Neural cell (in vitro differentiated cells): ENCODE results near the gene QSOX2. TPM values are rescaled to one million over a fixed set of nuclear protein-coding genes. Genes with fewer than 3 reads are reported as not detected.

ENCODE experiments used
- H2AFZ ChIP-seq: fragments of 200-600, 300-800 bp; sonication (generic), shearing (Covaris generic); 2 replicates; pipeline ENCODE4 v1.6.0; 2014; ENCODE audit warnings: low read depth, mild to moderate bottlenecking, antibody characterized with exemption, low read length, moderate library complexity
- H3F3A ChIP-seq: fragments of 200-600 bp; shearing (Covaris generic); 2 replicates; pipeline ENCODE4 v1.6.1; 2016; ENCODE audit warnings: mild to moderate bottlenecking, moderate library complexity, mixed read lengths, antibody characterized with exemption, low read length; ENCODE audit not compliant: insufficient read depth, poor library complexity, severe bottlenecking
- H3K27ac ChIP-seq: fragments of 200-600, 300-800 bp; sonication (generic), shearing (Covaris generic); 2 replicates; pipeline ENCODE4 v1.5.1; 2014; ENCODE audit warnings: mild to moderate bottlenecking, low read length, moderate library complexity
- H3K27me3 ChIP-seq: fragments of 300-800, 200-600 bp; sonication (generic), shearing (Covaris generic); 2 replicates; pipeline ENCODE4 v1.6.0; 2014; ENCODE audit warnings: mild to moderate bottlenecking, low read depth, low read length, moderate library complexity; ENCODE audit not compliant: insufficient read depth
- H3K36me3 ChIP-seq: fragments of 300-800, 200-600 bp; sonication (generic), shearing (Covaris generic); 2 replicates; pipeline ENCODE4 v1.5.1; 2014; ENCODE audit warnings: mild to moderate bottlenecking, antibody characterized with exemption, low read length, moderate library complexity; ENCODE audit not compliant: insufficient read depth
- H3K4me2 ChIP-seq: fragments of 300-800, 200-600 bp; sonication (generic), shearing (Covaris generic); 2 replicates; pipeline ENCODE4 v1.6.0; 2014; ENCODE audit warnings: mild to moderate bottlenecking, low read length
- H3K4me3 ChIP-seq: fragments of 300-800, 200-600 bp; sonication (generic), shearing (Covaris generic); 2 replicates; pipeline ENCODE4 v1.5.1; 2014; ENCODE audit warnings: mild to moderate bottlenecking, low read length, moderate library complexity
- H3K79me2 ChIP-seq: fragments of 200-600 bp; shearing (Covaris generic); replicated peaks from 2 replicates; pipeline ENCODE4 v1.6.0; 2014; ENCODE audit warnings: mild to moderate bottlenecking, low read length, moderate library complexity; ENCODE audit not compliant: insufficient read depth
- H3K9ac ChIP-seq: fragments of 300-800, 200-600 bp; sonication (generic), shearing (Covaris generic); 2 replicates; pipeline ENCODE4 v1.6.1; 2016; ENCODE audit warnings: mild to moderate bottlenecking, low read length, mixed read lengths
- H3K9me2 ChIP-seq: fragments of 200-600 bp; shearing (Covaris generic); 2 replicates; pipeline ENCODE4 v1.6.1; 2016; ENCODE audit warnings: mild to moderate bottlenecking, low read length, mixed read lengths; ENCODE audit not compliant: insufficient read depth
- H3K9me3 ChIP-seq: fragments of 200-600, 300-800 bp; sonication (generic), shearing (Covaris generic); 2 replicates; pipeline ENCODE4 v1.6.1; 2016; ENCODE audit warnings: mild to moderate bottlenecking, mixed run types, low read length, moderate library complexity, mixed read lengths
- H4K20me1 ChIP-seq: fragments of 200-600 bp; shearing (Covaris generic); 2 replicates; pipeline ENCODE4 v1.6.1; 2016; ENCODE audit warnings: mild to moderate bottlenecking, mixed run types; ENCODE audit not compliant: insufficient read depth
- EP300 ChIP-seq: fragments of 450-650 bp; conservative IDR thresholded peaks from 2 replicates; pipeline ENCODE4 v1.6.1; 2014; ENCODE audit warnings: antibody characterized with exemption, mild to moderate bottlenecking, moderate library complexity; ENCODE audit not compliant: poor library complexity, severe bottlenecking
- EZH2 ChIP-seq: fragments of 200-600, 300-800 bp; shearing (Covaris generic), sonication (generic); IDR thresholded peaks from 2 replicates; pipeline ENCODE4 v1.6.1; 2014; ENCODE audit warnings: antibody characterized with exemption, low read length, borderline replicate concordance, mild to moderate bottlenecking; ENCODE audit not compliant: insufficient read depth, poor library complexity, severe bottlenecking
- MXI1 ChIP-seq: fragments of 450-650 bp; conservative IDR thresholded peaks from 2 replicates; pipeline ENCODE4 v1.6.1; 2014; ENCODE audit warnings: antibody characterized with exemption, mild to moderate bottlenecking; ENCODE audit not compliant: poor library complexity, severe bottlenecking
- POLR2AphosphoS5 ChIP-seq: IDR thresholded peaks from 2 replicates; pipeline ENCODE4 v1.6.1; 2012
- RAD21 ChIP-seq: fragments of 450-650 bp; conservative IDR thresholded peaks from 2 replicates; pipeline ENCODE4 v1.6.1; 2014; ENCODE audit warnings: antibody characterized with exemption, mild to moderate bottlenecking, moderate library complexity
- SMC3 ChIP-seq: fragments of 450-650 bp; conservative IDR thresholded peaks from 2 replicates; pipeline ENCODE4 v1.6.1; 2014; ENCODE audit warnings: antibody characterized with exemption, mild to moderate bottlenecking, moderate library complexity; ENCODE audit not compliant: poor library complexity
- TAF1 ChIP-seq: IDR thresholded peaks from 2 replicates; pipeline ENCODE4 v1.6.1; 2012; ENCODE audit warnings: low read depth
- polyA plus RNA-seq: library from polyadenylated mRNA; depleted of rRNA; stranded (reverse); fragments of >200 nt; gene quantifications from 2 replicates; pipeline ENCODE4 v1.2.3, GENCODE V29; 2014
- TF ChIP-seq, protein P1 (sequence below): fragments of 450-650 bp; IDR thresholded peaks from 2 replicates; pipeline ENCODE4 v1.5.1; 2014; ENCODE audit warnings: antibody characterized with exemption, mild to moderate bottlenecking, moderate library complexity; ENCODE audit not compliant: poor library complexity, severe bottlenecking
- TF ChIP-seq, protein P2 (sequence below): IDR thresholded peaks from 2 replicates; pipeline ENCODE4 v1.6.1; 2012; ENCODE audit warnings: borderline replicate concordance

The QSOX2 gene
- polyA plus RNA-seq, 1 donor from 2014 or later = 20.7 TPM

DNA sequence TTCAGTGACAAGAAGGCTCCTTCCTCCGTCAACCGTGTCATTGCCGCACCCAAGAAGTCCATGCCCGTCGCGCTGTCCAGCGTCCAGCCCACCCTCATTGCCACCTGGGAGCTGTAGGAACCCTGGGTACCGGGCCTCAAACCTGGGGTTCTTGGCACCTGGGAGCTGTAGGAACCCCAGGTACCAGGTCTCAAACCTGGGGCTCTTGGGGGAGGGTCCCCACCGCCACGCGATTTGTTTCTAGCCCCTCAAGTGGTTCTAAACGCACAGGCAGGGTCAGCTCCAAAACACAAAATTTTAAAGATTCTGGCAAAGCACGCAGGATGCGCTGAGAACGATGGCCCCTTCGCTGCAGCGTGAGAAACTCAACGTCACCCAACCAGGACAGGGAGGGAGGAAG lies 58.4 kb downstream of the QSOX2 start:
- TF ChIP-seq MXI1 = no peak
- TF ChIP-seq, protein P1, sequence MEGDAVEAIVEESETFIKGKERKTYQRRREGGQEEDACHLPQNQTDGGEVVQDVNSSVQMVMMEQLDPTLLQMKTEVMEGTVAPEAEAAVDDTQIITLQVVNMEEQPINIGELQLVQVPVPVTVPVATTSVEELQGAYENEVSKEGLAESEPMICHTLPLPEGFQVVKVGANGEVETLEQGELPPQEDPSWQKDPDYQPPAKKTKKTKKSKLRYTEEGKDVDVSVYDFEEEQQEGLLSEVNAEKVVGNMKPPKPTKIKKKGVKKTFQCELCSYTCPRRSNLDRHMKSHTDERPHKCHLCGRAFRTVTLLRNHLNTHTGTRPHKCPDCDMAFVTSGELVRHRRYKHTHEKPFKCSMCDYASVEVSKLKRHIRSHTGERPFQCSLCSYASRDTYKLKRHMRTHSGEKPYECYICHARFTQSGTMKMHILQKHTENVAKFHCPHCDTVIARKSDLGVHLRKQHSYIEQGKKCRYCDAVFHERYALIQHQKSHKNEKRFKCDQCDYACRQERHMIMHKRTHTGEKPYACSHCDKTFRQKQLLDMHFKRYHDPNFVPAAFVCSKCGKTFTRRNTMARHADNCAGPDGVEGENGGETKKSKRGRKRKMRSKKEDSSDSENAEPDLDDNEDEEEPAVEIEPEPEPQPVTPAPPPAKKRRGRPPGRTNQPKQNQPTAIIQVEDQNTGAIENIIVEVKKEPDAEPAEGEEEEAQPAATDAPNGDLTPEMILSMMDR = no peak
- TF ChIP-seq RAD21 = no peak
- TF ChIP-seq POLR2AphosphoS5 = no peak
- TF ChIP-seq, protein P2, sequence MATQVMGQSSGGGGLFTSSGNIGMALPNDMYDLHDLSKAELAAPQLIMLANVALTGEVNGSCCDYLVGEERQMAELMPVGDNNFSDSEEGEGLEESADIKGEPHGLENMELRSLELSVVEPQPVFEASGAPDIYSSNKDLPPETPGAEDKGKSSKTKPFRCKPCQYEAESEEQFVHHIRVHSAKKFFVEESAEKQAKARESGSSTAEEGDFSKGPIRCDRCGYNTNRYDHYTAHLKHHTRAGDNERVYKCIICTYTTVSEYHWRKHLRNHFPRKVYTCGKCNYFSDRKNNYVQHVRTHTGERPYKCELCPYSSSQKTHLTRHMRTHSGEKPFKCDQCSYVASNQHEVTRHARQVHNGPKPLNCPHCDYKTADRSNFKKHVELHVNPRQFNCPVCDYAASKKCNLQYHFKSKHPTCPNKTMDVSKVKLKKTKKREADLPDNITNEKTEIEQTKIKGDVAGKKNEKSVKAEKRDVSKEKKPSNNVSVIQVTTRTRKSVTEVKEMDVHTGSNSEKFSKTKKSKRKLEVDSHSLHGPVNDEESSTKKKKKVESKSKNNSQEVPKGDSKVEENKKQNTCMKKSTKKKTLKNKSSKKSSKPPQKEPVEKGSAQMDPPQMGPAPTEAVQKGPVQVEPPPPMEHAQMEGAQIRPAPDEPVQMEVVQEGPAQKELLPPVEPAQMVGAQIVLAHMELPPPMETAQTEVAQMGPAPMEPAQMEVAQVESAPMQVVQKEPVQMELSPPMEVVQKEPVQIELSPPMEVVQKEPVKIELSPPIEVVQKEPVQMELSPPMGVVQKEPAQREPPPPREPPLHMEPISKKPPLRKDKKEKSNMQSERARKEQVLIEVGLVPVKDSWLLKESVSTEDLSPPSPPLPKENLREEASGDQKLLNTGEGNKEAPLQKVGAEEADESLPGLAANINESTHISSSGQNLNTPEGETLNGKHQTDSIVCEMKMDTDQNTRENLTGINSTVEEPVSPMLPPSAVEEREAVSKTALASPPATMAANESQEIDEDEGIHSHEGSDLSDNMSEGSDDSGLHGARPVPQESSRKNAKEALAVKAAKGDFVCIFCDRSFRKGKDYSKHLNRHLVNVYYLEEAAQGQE = no peak
- TF ChIP-seq TAF1 = no peak
- TF ChIP-seq SMC3 = no peak
- TF ChIP-seq EP300 = no peak
- no peak for TF ChIP-seq EZH2

DNA sequence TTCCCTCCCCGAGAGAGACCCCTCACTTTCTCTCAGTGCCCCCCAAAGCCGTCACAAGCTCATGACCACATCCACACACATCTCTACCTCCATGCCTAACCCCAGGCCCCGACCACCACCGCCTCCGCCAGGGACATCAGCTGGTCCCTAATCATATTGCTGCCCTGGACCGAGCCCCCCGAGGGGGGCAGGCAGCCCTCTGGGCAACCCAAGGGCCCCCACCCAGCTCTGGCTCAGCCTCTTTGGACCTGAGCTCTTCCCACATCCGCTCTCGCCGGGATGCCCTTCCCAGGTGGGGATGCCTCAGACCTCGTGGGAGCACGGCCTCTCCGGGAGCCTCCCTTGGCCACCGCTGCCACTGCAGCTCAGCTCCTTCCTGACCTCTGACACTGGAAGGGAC lies 59.2 kb downstream of the QSOX2 start:
- H3K36me3 ChIP-seq = no peaks in the 10 kb centered on the region
- no peak overlapping the region for H3K9ac ChIP-seq
- H2AFZ ChIP-seq = no peak overlapping the region
- no peaks in the 10 kb centered on the region for H4K20me1 ChIP-seq
- no peak overlapping the region for H3K4me2 ChIP-seq
- no peaks in the 10 kb centered on the region for H3K9me2 ChIP-seq
- H3K4me3 ChIP-seq = no peak overlapping the region
- no peaks in the 10 kb centered on the region for H3F3A ChIP-seq
- no peaks in the 10 kb centered on the region for H3K79me2 ChIP-seq
- peaks cover 12% of the 10 kb centered on the region for H3K27me3 ChIP-seq
- H3K27ac ChIP-seq = no peak overlapping the region
- TF ChIP-seq EZH2 (no peak), MXI1 (no peak), POLR2AphosphoS5 (no peak), RAD21 (no peak), SMC3 (no peak), EP300 (no peak), TAF1 (no peak)
- TF ChIP-seq, protein P1 = no peak
- TF ChIP-seq, protein P2 = no peak
- no peaks in the 10 kb centered on the region for H3K9me3 ChIP-seq

More for the DNA sequence above, 58.4 kb downstream of the QSOX2 start:
- no peak overlapping the region for H3K9ac ChIP-seq
- no peaks in the 10 kb centered on the region for H3K79me2 ChIP-seq
- H3K9me2 ChIP-seq = no peaks in the 10 kb centered on the region
- no peaks in the 10 kb centered on the region for H3F3A ChIP-seq
- no peak overlapping the region for H2AFZ ChIP-seq
- no peaks in the 10 kb centered on the region for H3K36me3 ChIP-seq
- no peak overlapping the region for H3K27ac ChIP-seq
- no peaks in the 10 kb centered on the region for H3K9me3 ChIP-seq
- H3K4me3 ChIP-seq = no peak overlapping the region
- H4K20me1 ChIP-seq = no peaks in the 10 kb centered on the region
- peaks cover 21% of the 10 kb centered on the region for H3K27me3 ChIP-seq
- no peak overlapping the region for H3K4me2 ChIP-seq
